ENCODE results near the gene SUGCT.
"Not testable (repeated sequence)": the region's sequence is repeated elsewhere in the genome, so short reads cannot be mapped to it uniquely, and the experiment has no call there.

The SUGCT gene

GRCh38 chr7:40566879-40567278 is 432.1 kb downstream of the SUGCT start:
- DNase-seq = no peak

GRCh38 chr7:40569326-40569725 is 434.5 kb downstream of the SUGCT start:
- DNase-seq = no peak

GRCh38 chr7:40570223-40570622 is 435.4 kb downstream of the SUGCT start:
- DNase-seq = peak in 11 of 58 donors; percentile 1 to 29 (median 4)

GRCh38 chr7:40571796-40572195 is 437.0 kb downstream of the SUGCT start:
- DNase-seq = no peak

GRCh38 chr7:40572810-40573465 is 438.1 kb downstream of the SUGCT start:
- no peak for DNase-seq

- no peak for DNase-seq
Observed at GRCh38 chr7:40579401-40579800, 444.6 kb downstream of the SUGCT start.

GRCh38 chr7:40580776-40581175 is 446.0 kb downstream of the SUGCT start:
- DNase-seq = no peak

GRCh38 chr7:40582539-40582938 is 447.7 kb downstream of the SUGCT start:
- DNase-seq = no peak

GRCh38 chr7:40583667-40584444 is 449.1 kb downstream of the SUGCT start:
- no peak for DNase-seq

DNA sequence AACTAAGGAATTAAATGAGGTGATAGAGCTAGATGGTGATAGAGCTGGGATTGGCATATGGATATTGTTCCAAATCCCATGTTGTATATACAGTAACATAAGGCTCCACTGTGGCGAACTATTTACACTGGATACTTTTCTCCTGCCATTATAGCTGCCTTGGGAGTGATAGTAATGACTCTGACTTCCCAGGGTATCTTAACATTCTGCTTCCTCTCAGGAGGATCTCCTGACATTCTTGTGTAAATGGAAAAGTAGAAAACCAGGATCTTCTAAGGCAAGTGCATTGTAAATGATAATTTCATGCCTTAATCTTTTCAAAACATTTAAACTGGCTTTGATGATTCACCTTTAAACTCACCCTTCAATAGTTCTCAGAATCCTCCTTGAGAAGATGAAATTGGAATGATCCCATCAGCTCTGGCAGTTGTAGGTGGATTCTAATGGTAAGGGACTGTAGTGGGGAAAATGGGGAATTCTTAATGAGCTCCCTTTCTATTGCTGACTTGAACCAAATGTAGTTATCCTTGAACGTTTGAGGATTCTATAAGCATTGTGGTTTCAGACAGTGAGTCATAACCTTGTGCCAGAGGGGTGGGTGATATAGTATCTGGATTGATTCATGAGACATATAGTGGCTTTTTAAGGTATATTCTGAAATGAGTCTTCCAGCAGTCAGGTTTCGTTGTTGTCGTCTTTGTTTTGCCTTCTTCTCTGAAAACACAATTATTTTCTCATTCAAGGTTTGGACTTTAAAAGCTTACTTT is 450.0 kb downstream of the SUGCT start:
- no peak for DNase-seq

DNA sequence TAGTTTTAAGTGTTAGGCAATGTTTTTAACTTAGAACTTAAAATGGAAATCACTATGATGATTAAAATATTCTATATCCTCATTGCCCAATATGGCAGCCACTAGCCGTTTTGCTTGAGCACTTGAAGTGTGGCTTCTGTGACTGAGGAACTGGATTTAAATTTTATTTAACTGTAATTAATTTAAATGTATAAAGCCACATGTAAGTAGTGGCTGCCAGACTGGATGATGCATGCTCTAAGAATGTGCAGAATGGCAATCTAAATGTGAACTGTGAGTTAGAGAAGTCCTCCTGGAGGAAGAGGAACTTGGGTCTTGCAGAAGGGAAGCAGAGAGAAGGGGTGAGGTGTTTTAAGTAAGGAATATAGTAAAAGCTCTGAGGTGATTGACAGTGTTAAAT is 451.4 kb downstream of the SUGCT start:
- DNase-seq = no peak

GRCh38 chr7:40587419-40587818 is 452.6 kb downstream of the SUGCT start:
- DNase-seq = no peak

DNA sequence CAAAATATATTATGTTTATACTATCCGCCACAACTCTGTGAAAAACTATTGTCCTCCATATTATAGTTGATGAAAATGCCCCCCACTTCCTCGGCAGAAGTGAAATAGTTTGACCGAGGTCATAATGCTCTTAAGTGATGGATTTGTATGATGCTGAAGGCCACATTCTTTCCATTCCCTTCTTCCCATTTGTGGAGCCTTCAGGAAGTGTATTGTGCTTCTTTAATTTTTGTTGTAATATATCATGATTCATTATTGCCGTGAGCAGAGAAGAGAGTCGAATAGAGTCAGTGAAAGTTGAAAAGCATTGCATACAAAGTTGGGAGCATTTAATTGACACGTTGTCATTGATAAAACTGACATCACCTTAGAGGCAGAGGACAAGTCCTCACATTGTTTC is 460.3 kb downstream of the SUGCT start:
- no peak for DNase-seq

- no peak for DNase-seq
Observed at GRCh38 chr7:40595832-40596231, 461.0 kb downstream of the SUGCT start.

DNA sequence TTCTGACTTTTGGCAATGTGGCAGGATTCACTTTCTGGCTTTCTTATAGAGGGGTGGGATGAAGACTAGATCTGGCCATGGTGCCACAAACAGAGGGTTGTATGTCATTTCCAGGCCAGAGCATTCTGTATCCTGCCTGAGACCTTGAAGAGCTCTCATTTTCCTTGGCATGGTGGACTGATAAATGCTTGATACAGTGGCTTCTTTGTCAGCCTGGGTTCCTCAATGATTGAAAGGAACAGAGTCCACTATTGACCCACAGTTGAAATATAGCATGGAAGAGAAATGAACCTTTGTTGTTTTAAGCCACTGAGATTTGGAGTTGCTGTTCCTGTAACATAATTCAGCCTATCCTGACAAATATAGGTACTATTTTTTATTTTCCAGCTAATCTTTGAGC is 462.7 kb downstream of the SUGCT start:
- DNase-seq = no peak

GRCh38 chr7:40598915-40599314 is 464.1 kb downstream of the SUGCT start:
- DNase-seq = peak in 1 of 58 donors; percentile 1

GRCh38 chr7:40599836-40600235 is 465.0 kb downstream of the SUGCT start:
- peak in 1 of 58 donors; percentile 0 for DNase-seq

DNA sequence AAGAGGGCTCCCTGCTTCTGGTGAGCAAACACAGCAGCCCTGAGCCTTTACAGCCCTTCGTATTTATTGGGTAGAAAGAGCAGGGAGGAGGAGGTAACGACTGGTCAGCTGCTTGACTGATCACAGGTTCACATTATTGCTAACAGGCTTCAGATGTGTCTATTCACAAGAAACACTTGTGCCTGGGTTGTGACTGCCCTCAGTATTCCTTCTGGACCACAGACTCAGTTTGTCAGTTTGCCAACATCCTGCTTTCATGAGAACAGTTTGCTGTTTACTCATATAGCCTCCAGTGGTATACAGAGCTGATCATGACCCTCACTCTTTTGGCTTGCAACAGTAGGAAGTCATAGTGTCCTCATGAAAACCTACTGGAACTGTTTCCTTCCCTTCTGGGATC is 467.5 kb downstream of the SUGCT start:
- DNase-seq = not testable (repeated sequence)

DNA sequence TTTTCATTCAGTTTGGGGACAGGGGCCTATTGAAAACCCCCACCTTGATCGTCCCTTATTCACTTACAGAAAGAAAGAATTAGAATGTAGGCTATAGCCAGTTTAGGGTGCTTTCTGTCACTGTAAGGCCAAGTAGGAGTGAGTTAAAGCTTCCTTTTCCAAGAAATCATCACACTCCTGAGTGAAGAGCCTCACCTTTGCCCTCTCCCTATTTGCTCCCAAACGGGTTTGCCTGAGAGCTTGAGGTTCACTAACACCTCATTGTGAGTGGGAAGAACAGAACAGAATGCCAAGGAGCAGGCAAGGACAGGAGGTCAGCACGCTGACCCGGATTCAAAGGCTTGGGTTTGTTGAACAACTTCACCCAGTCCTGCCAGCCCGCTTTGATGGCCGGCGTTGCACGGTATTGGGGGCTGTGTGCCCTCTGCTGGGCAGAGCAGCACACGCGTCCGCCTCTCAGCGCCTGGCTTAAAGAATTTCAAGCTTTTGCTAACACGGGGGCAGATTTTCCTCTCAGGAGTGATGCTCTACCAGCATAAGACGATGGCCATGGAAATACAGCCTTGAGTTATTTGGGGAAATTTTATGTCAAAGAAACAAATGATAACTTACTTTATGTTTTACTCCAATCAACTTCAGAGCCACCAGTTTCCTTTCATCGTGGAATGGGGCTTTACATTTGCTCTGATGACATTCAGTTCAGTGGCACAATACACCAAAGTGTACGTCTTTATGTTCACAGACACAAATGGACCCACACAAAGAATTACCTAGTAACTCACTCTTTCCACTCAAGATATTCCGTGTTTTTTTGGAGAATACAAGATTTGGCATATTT is 470.0 kb downstream of the SUGCT start:
- DNase-seq = peak in 47 of 58 donors; percentile 1 to 48 (median 17)

DNA sequence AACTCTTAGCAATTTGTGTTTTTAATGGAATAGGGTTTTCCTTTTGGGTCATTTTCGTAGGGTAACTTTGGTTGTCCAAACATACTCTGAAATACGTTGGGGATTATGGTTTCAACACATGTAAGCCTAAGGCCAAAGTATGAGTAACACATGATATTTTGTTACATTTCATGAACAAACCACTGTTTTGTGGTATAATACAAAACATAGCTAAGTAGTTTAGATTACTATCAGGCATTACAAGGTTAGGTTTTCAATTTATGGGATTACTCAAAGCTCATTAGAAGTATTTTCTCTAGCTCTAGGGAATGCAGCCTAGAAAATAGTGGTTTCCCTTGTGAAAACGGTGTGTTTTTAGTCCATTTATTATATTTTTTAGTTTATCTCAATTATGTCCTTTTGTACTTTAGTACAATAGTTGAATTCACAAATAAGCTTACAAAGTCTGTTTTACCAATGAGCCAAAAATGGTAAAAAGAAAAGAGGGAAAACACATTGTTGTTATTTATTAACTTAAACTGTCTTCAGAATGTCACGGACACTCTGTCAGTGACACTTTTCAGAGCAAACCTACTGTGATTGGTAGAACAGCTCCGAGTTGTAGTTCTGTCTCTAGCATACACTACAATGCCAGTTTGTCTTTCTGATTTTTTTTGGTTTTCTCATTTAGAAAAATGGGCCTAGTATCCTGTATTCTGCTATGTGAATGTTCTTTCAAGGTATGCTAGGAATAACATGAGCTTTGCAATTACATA is 473.7 kb downstream of the SUGCT start:
- DNase-seq = no peak

All from anterior cingulate cortex (tissue), 58 donors.